Trophoblast cell (in vitro differentiated cells and primary cell): ENCODE data around the gene LAG3.
A peak's percentile ranks its signal among the peaks of the same experiment; 100 is the strongest.

Experiments used
- DNase-seq, 2 donors: peaks; one replicate each; pipeline ENCODE4 v3.0.0-alpha.2; 2016
- H2AFZ ChIP-seq: 2 replicates; pipeline ENCODE4 v1.6.1; 2013; ENCODE audit warnings: low read length, moderate library complexity, mild to moderate bottlenecking; ENCODE audit not compliant: insufficient read depth, poor library complexity
- H2AK5ac ChIP-seq: 2 replicates; pipeline ENCODE4 v1.6.1; 2013; ENCODE audit warnings: mild to moderate bottlenecking, low read length
- H2BK120ac ChIP-seq: 2 replicates; pipeline ENCODE4 v1.6.1; 2013; ENCODE audit warnings: low read length, mild to moderate bottlenecking, moderate library complexity; ENCODE audit not compliant: insufficient read depth, poor library complexity
- H2BK12ac ChIP-seq: 2 replicates; pipeline ENCODE4 v1.6.1; 2013; ENCODE audit warnings: mild to moderate bottlenecking, low read length, moderate library complexity
- H2BK5ac ChIP-seq: 2 replicates; pipeline ENCODE4 v1.6.1; 2013; ENCODE audit warnings: low read length, low read depth, moderate library complexity, mild to moderate bottlenecking; ENCODE audit not compliant: poor library complexity
- H3K14ac ChIP-seq: 2 replicates; pipeline ENCODE4 v1.6.1; 2013; ENCODE audit warnings: mild to moderate bottlenecking, low read length
- H3K18ac ChIP-seq: 2 replicates; pipeline ENCODE4 v1.6.1; 2013; ENCODE audit warnings: mild to moderate bottlenecking, low read length
- H3K23ac ChIP-seq: 2 replicates; pipeline ENCODE4 v1.6.1; 2013; ENCODE audit warnings: low read length
- H3K27ac ChIP-seq: 2 replicates; pipeline ENCODE4 v1.5.1; 2013; ENCODE audit warnings: low read depth, mild to moderate bottlenecking, inconsistent platforms, low read length, moderate library complexity
- H3K27me3 ChIP-seq: 2 replicates; pipeline ENCODE4 v1.6.1; 2013; ENCODE audit warnings: inconsistent platforms, mild to moderate bottlenecking, low read length, moderate library complexity; ENCODE audit not compliant: insufficient read depth
- H3K36me3 ChIP-seq, 2 experiments: 1 replicate in 1 of 2; 2 replicates in 1 of 2; pipeline ENCODE4 v1.6.1; 2013; ENCODE audit warnings: low read length in 2 of 2, mild to moderate bottlenecking in 2 of 2, moderate library complexity in 1 of 2; ENCODE audit not compliant: insufficient read depth in 2 of 2, control insufficient read depth in 1 of 2
- H3K4ac ChIP-seq: 2 replicates; pipeline ENCODE4 v1.6.1; 2013; ENCODE audit warnings: low read depth, mild to moderate bottlenecking, low read length, moderate library complexity
- H3K4me1 ChIP-seq, 2 experiments: 1 replicate in 1 of 2; 2 replicates in 1 of 2; pipeline ENCODE4 v1.6.1; 2013; ENCODE audit warnings: low read length in 2 of 2, mild to moderate bottlenecking in 2 of 2, moderate library complexity in 1 of 2; ENCODE audit not compliant: insufficient read depth in 2 of 2, control insufficient read depth in 1 of 2
- H3K4me2 ChIP-seq: 2 replicates; pipeline ENCODE4 v1.6.1; 2013; ENCODE audit warnings: inconsistent platforms, mild to moderate bottlenecking, low read length, moderate library complexity
- H3K4me3 ChIP-seq: 2 replicates; pipeline ENCODE4 v1.5.1; 2013; ENCODE audit warnings: mild to moderate bottlenecking, low read depth, low read length, inconsistent platforms
- H3K79me1 ChIP-seq: one replicate; pipeline ENCODE4 v1.6.1; 2013; ENCODE audit warnings: low read length
- H3K79me2 ChIP-seq: 2 replicates; pipeline ENCODE4 v1.6.1; 2013; ENCODE audit warnings: low read length, mild to moderate bottlenecking; ENCODE audit not compliant: control insufficient read depth, insufficient read depth, poor library complexity
- H3K9ac ChIP-seq: 2 replicates; pipeline ENCODE4 v1.6.1; 2013; ENCODE audit warnings: mild to moderate bottlenecking, low read length
- H3K9me3 ChIP-seq: 2 replicates; pipeline ENCODE4 v1.6.1; 2013; ENCODE audit warnings: low read depth, mild to moderate bottlenecking, control low read depth, inconsistent platforms, low read length; ENCODE audit not compliant: insufficient read depth
- H4K12ac ChIP-seq: 2 replicates; pipeline ENCODE4 v1.6.1; 2013; ENCODE audit warnings: low read depth, mild to moderate bottlenecking, low read length, moderate library complexity
- H4K8ac ChIP-seq: 2 replicates; pipeline ENCODE4 v1.6.1; 2013; ENCODE audit warnings: low read depth, mild to moderate bottlenecking, low read length, moderate library complexity
- H4K91ac ChIP-seq: one replicate; pipeline ENCODE4 v1.6.1; 2013; ENCODE audit warnings: low read depth, mild to moderate bottlenecking, low read length, moderate library complexity
- WGBS: extraction: QIAGEN DNeasy Blood & Tissue Kit; methylation state at CpG from one replicate; pipeline ENCODE4 v1.1.7; 2013; ENCODE audit warnings: missing lambda C conversion rate; ENCODE audit not compliant: insufficient read length, insufficient coverage; ENCODE audit errors: extremely low coverage; 5-methylcytosine and 5-hydroxymethylcytosine counted together

Gene LAG3

DNA sequence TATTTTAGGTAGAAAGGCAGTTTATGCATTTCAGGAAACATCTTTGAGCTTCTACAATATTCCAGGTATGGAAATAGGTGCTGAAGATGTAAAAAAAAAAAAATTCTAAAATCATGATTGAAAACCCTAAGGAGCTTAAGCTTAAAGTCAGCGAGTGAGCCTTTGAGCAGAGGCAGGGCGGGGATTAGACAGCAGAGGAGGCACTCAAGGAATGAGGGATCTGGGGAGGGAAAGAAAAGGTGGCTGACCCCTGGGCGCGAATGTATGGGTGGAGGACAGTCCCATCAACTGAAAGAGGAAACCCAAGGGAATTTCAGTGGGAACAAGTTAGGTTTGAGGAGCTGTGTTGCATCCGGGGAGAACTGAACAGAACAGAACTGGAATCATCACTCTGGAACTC is 12.6 kb upstream of the LAG3 start:
- Histone ChIP-seq H3K36me3 (no peaks in the 10 kb centered on the region), H3K18ac (no peak overlapping the region), H3K4ac (no peak overlapping the region), H2AK5ac (no peak overlapping the region), H3K9ac (no peak overlapping the region), H2BK120ac (no peak overlapping the region), H3K23ac (no peak overlapping the region), H3K4me1 (peaks cover 3 to 8% of the 10 kb centered on the region in 2 experiments), H3K79me1 (peaks cover 11% of the 10 kb centered on the region), H2AFZ (no peak overlapping the region), H2BK12ac (peak overlapping the region; percentile 13), H3K79me2 (no peaks in the 10 kb centered on the region), H3K27me3 (no peaks in the 10 kb centered on the region), H4K8ac (no peak overlapping the region), H2BK5ac (no peak overlapping the region), H3K4me2 (no peak overlapping the region), H3K4me3 (no peak overlapping the region), H4K91ac (no peak overlapping the region), H3K27ac (no peak overlapping the region), H3K14ac (no peak overlapping the region), H3K9me3 (no peaks in the 10 kb centered on the region), H4K12ac (no peak overlapping the region)
- DNase-seq: no peak
- WGBS: no CpG with 5 or more reads among the region's 5 CpGs

DNA sequence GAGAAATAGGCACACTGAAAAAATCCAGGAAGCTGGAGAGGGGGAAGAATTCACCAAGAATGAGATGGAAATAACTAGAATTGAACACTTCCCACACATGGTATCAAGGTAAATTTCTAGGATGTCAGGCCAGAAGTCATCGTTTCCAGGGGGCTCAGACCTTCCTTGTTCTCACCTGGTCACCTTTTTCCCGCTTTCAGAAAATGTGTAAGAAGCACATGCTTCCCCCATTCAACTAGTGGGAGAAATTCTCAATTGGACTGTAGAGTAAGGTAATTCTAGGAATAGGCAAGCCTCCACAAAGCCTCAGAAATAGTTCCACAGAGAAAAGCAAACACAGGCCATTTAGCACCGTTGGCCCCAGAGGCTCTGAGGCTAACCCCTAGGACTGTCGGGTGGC is 8.9 kb upstream of the LAG3 start:
- H3K4me3 ChIP-seq: no peak overlapping the region
- peak overlapping the region; percentile 17 for H3K4me2 ChIP-seq
- no peak for DNase-seq
- H3K4ac ChIP-seq: peak overlapping the region; percentile 5
- peak overlapping the region; percentile 24 for H2BK5ac ChIP-seq
- H3K4me1 ChIP-seq: peaks cover 18 to 27% of the 10 kb centered on the region in 2 experiments
- H3K79me1 ChIP-seq: peaks cover 30% of the 10 kb centered on the region
- peak overlapping the region; percentile 78 for H2BK12ac ChIP-seq
- peak overlapping the region; percentile 91 for H4K91ac ChIP-seq
- H4K8ac ChIP-seq: peak overlapping the region; percentile 59
- no peak overlapping the region for H3K23ac ChIP-seq
- H3K18ac ChIP-seq: peak overlapping the region; percentile 53
- peak overlapping the region; percentile 63 for H3K27ac ChIP-seq
- peak overlapping the region; percentile 38 for H2AK5ac ChIP-seq
- no CpG with 5 or more reads among the region's 4 CpGs for WGBS
- H4K12ac ChIP-seq: peak overlapping the region; percentile 22
- peak overlapping the region; percentile 78 for H3K14ac ChIP-seq
- peak overlapping the region; percentile 22 for H2BK120ac ChIP-seq
- H3K79me2 ChIP-seq: peaks cover 18% of the 10 kb centered on the region
- H3K27me3 ChIP-seq: no peaks in the 10 kb centered on the region
- no peaks in the 10 kb centered on the region for H3K9me3 ChIP-seq
- H2AFZ ChIP-seq: no peak overlapping the region
- no peaks in the 10 kb centered on the region for H3K36me3 ChIP-seq
- H3K9ac ChIP-seq: no peak overlapping the region

DNA sequence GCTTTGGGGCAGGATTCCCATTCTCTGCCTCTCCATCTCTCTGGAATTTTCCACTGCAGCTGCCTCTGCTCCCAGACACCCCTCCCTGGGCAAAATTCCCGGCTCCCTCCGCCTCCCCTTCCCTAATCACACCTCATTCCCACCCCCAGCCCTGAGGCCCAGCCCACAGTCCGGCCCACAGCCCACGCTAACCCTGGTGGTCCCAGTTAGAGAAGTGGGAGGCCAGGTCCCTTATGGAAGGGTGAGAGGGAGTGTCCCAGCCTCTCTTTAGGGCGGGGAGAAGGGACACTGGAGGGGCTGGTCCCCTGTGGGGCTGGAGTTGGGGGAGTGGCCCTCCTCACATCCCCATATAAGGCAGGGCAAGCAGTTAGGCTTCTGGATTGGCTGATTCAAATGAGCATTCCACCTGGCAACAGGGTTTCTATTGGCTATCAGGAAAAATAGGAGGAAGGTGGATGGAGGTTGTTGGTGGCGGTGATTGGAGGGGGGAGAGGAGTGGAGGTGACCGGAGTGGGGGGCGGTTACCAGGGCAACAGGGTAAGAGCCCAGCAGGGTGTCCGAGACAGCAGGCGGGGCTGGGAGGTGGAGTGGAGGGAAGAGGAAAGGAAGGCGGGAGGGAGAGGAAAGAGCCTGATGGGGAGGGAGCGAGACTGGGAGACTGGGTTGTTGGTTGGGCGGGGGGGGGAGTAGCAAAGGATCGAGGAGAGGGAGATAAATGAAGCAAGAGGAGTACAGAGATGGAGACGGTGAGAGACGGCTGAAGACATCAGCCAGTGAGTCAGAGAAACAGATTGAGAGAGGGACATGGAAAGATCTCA is 8.1 kb upstream of the LAG3 start:
- Histone ChIP-seq H3K23ac (no peak overlapping the region), H2AFZ (no peak overlapping the region), H4K12ac (peak overlapping the region; percentile 22), H3K79me2 (peaks cover 18% of the 10 kb centered on the region), H3K27me3 (no peaks in the 10 kb centered on the region), H2AK5ac (no peak overlapping the region), H2BK5ac (peak overlapping the region; percentile 24), H3K4me3 (no peak overlapping the region), H3K4me1 (peaks cover 23 to 32% of the 10 kb centered on the region in 2 experiments), H3K9ac (no peak overlapping the region), H4K8ac (peak overlapping the region; percentile 59), H3K36me3 (peaks cover under 1 to 2% of the 10 kb centered on the region in 2 experiments), H2BK120ac (peak overlapping the region; percentile 48), H3K27ac (peak overlapping the region; percentile 63), H3K4me2 (peak overlapping the region; percentile 17), H3K9me3 (no peaks in the 10 kb centered on the region), H3K79me1 (peaks cover 30% of the 10 kb centered on the region), H3K14ac (no peak overlapping the region), H2BK12ac (peak overlapping the region; percentile 78), H3K4ac (peak overlapping the region; percentile 5), H4K91ac (peak overlapping the region; percentile 91), H3K18ac (no peak overlapping the region)
- WGBS: no CpG with 5 or more reads among the region's 16 CpGs
- peak; percentile 73 to 79 for DNase-seq

DNA sequence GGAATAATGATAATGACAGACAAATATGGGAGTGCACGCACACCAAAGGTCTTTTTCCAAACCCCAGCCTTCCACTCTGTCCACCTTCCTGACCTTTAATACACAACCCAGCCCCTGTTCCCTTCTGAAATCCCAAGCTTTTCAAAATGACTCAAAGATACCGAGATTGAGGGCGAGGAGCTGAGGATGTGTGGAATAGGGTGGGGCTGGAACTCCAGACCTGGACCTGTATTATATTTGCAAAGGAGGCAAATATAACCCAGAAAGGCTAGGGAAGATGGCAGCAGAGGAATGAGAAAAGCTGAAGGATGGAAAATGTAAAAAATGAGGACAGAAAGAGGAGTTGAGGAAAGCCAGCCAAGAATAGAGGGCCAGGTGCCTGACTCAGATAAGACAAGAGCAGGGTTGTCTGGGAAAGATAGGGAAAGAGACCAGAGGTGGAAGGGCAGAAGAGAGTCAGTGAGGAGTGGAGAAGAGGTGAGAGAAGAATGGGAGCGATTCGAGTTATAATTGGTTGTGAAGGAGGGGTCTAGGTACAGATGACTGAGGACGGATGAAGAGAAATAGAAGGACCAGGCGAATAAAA is 7.2 kb upstream of the LAG3 start:
- peak overlapping the region; percentile 69 for H2AK5ac ChIP-seq
- H4K91ac ChIP-seq: peak overlapping the region; percentile 91

More for the DNA sequence above, 7.2 kb upstream of the LAG3 start:
- DNase-seq: peak in 1 of 2 donors; percentile 22
- H3K4me2 ChIP-seq: peak overlapping the region; percentile 91
- no CpG with 5 or more reads among the region's 7 CpGs for WGBS
- H3K18ac ChIP-seq: peak overlapping the region; percentile 48
- peaks cover 30% of the 10 kb centered on the region for H3K79me1 ChIP-seq
- no peak overlapping the region for H3K23ac ChIP-seq
- peak overlapping the region; percentile 29 for H3K4ac ChIP-seq
- H4K8ac ChIP-seq: peak overlapping the region; percentile 63
- H2BK5ac ChIP-seq: peak overlapping the region; percentile 63
- H3K79me2 ChIP-seq: peaks cover 18% of the 10 kb centered on the region
- no peaks in the 10 kb centered on the region for H3K9me3 ChIP-seq
- H4K12ac ChIP-seq: peak overlapping the region; percentile 39
- peaks cover 23 to 32% of the 10 kb centered on the region in 2 experiments for H3K4me1 ChIP-seq
- peak overlapping the region; percentile 82 for H3K14ac ChIP-seq
- peak overlapping the region; percentile 58 for H2BK12ac ChIP-seq
- H2AFZ ChIP-seq: peak overlapping the region; percentile 46
- H3K27ac ChIP-seq: peak overlapping the region; percentile 85
- H3K36me3 ChIP-seq: peaks cover 10 to 11% of the 10 kb centered on the region in 2 experiments
- H3K27me3 ChIP-seq: no peaks in the 10 kb centered on the region
- peak overlapping the region; percentile 95 for H2BK120ac ChIP-seq
- no peak overlapping the region for H3K4me3 ChIP-seq
- H3K9ac ChIP-seq: no peak overlapping the region
